Measurements from ENCODE around the gene CCR5.

CCR5 gene

DNA sequence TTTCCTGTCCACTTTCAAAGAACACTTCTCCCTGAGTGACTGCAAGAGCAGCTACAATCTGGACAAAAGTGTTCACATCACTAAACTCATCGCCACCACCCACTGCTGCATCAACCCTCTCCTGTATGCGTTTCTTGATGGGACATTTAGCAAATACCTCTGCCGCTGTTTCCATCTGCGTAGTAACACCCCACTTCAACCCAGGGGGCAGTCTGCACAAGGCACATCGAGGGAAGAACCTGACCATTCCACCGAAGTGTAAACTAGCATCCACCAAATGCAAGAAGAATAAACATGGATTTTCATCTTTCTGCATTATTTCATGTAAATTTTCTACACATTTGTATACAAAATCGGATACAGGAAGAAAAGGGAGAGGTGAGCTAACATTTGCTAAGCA is 38.1 kb downstream of the CCR5 start:
- Histone ChIP-seq H3K9me3 (ENCODE audit: low read length) (no peaks in the 10 kb centered on the region), H2AFZ (ENCODE audit: low read length) (no peak overlapping the region), H3K36me3 (ENCODE audit: insufficient read depth, low read length) (no peaks in the 10 kb centered on the region), H4K20me1 (ENCODE audit: insufficient read depth, low read length) (no peaks in the 10 kb centered on the region), H3K27ac (ENCODE audit: low read depth, low read length, poor library complexity, severe bottlenecking) (no peak overlapping the region), H3K9me2 (ENCODE audit: low read depth, low read length) (no peaks in the 10 kb centered on the region), H3K4me3 (ENCODE audit: low read depth, low read length, poor library complexity, severe bottlenecking) (no peak overlapping the region), H3K79me2 (ENCODE audit: insufficient read depth, low read length) (no peaks in the 10 kb centered on the region), H3K9ac (ENCODE audit: low read length) (no peak overlapping the region), H3K27me3 (ENCODE audit: insufficient read depth, low read length) (no peaks in the 10 kb centered on the region; the same call in 1 of the 2 replicates), H3K4me2 (ENCODE audit: low read length) (no peak overlapping the region), H3K4me1 (ENCODE audit: insufficient read depth, low read length, severe bottlenecking) (no peaks in the 10 kb centered on the region), H3F3A (ENCODE audit: insufficient read depth, low read length) (no peaks in the 10 kb centered on the region)
- TF ChIP-seq EZH2 (IDR thresholded peaks at IDR 0.05; ENCODE audit: borderline replicate concordance, low read length) (no peak), CTCF (IDR thresholded peaks at IDR 0.05; ENCODE audit: low read length) (no peak)

GRCh38 chr3:46409739-46410489 is 39.2 kb downstream of the CCR5 start:
- no peak overlapping the region for H2AFZ ChIP-seq (ENCODE audit: low read length)
- no peaks in the 10 kb centered on the region for H3F3A ChIP-seq (ENCODE audit: insufficient read depth, low read length)
- no peak overlapping the region for H3K4me3 ChIP-seq (ENCODE audit: low read depth, low read length, poor library complexity, severe bottlenecking)
- no peak for TF ChIP-seq CTCF (IDR thresholded peaks at IDR 0.05; ENCODE audit: low read length)
- TF ChIP-seq EZH2 (IDR thresholded peaks at IDR 0.05; ENCODE audit: borderline replicate concordance, low read length) = no peak
- H3K27me3 ChIP-seq (ENCODE audit: insufficient read depth, low read length) = no peaks in the 10 kb centered on the region; the same call in 1 of the 2 replicates
- H3K27ac ChIP-seq (ENCODE audit: low read depth, low read length, poor library complexity, severe bottlenecking) = no peak overlapping the region
- H3K9me2 ChIP-seq (ENCODE audit: low read depth, low read length) = no peaks in the 10 kb centered on the region
- H3K36me3 ChIP-seq (ENCODE audit: insufficient read depth, low read length) = no peaks in the 10 kb centered on the region
- H3K79me2 ChIP-seq (ENCODE audit: insufficient read depth, low read length) = no peaks in the 10 kb centered on the region
- H3K4me2 ChIP-seq (ENCODE audit: low read length) = no peak overlapping the region
- H4K20me1 ChIP-seq (ENCODE audit: insufficient read depth, low read length) = no peaks in the 10 kb centered on the region
- H3K9ac ChIP-seq (ENCODE audit: low read length) = no peak overlapping the region
- H3K4me1 ChIP-seq (ENCODE audit: insufficient read depth, low read length, severe bottlenecking) = no peaks in the 10 kb centered on the region
- no peaks in the 10 kb centered on the region for H3K9me3 ChIP-seq (ENCODE audit: low read length)

- Histone ChIP-seq H3K27ac (ENCODE audit: low read depth, low read length, poor library complexity, severe bottlenecking) (no peak overlapping the region), H3K27me3 (ENCODE audit: insufficient read depth, low read length) (no peaks in the 10 kb centered on the region; the same call in 1 of the 2 replicates), H3K4me3 (ENCODE audit: low read depth, low read length, poor library complexity, severe bottlenecking) (no peak overlapping the region), H3F3A (ENCODE audit: insufficient read depth, low read length) (no peaks in the 10 kb centered on the region), H3K9ac (ENCODE audit: low read length) (no peak overlapping the region), H2AFZ (ENCODE audit: low read length) (no peak overlapping the region), H3K4me1 (ENCODE audit: insufficient read depth, low read length, severe bottlenecking) (no peaks in the 10 kb centered on the region), H3K4me2 (ENCODE audit: low read length) (no peak overlapping the region), H4K20me1 (ENCODE audit: insufficient read depth, low read length) (no peaks in the 10 kb centered on the region), H3K9me3 (ENCODE audit: low read length) (no peaks in the 10 kb centered on the region), H3K9me2 (ENCODE audit: low read depth, low read length) (no peaks in the 10 kb centered on the region), H3K36me3 (ENCODE audit: insufficient read depth, low read length) (no peaks in the 10 kb centered on the region), H3K79me2 (ENCODE audit: insufficient read depth, low read length) (no peaks in the 10 kb centered on the region)
- TF ChIP-seq CTCF (IDR thresholded peaks at IDR 0.05; ENCODE audit: low read length) (no peak), EZH2 (IDR thresholded peaks at IDR 0.05; ENCODE audit: borderline replicate concordance, low read length) (no peak)
Observed at GRCh38 chr3:46410669-46411068, 39.9 kb downstream of the CCR5 start.
